OCI-LY3 (cell line): Measurements from ENCODE around the gene UQCC2.

Source experiments
- H2AFZ ChIP-seq: fragments of 200-600, 300-600 bp; shearing (Covaris generic); 2 replicates; pipeline ENCODE4 v1.6.0; 2014; ENCODE audit warnings: antibody characterized with exemption, low read depth, low read length
- H3K27ac ChIP-seq: fragments of 200-600, 300-600 bp; sonication (generic); 2 replicates; pipeline ENCODE4 v1.5.1; 2014; ENCODE audit warnings: mild to moderate bottlenecking, low read length, moderate library complexity, mixed read lengths
- H3K27me3 ChIP-seq: fragments of 200-600, 300-600 bp; sonication (generic); 2 replicates; pipeline ENCODE4 v1.6.1; 2014; ENCODE audit warnings: low read depth, low read length, mixed read lengths
- H3K36me3 ChIP-seq: fragments of 200-600, 300-600 bp; sonication (generic); replicated peaks from 2 replicates; pipeline ENCODE3; 2014; ENCODE audit warnings: low read depth, low read length, mixed read lengths
- H3K4me1 ChIP-seq: fragments of 300-600, 200-600 bp; sonication (generic); 2 replicates; pipeline ENCODE4 v1.6.1; 2014; ENCODE audit warnings: low read length, mixed read lengths
- H3K4me2 ChIP-seq: fragments of 200-600, 300-600 bp; sonication (generic); 2 replicates; pipeline ENCODE4 v1.6.1; 2014; ENCODE audit warnings: low read length, mixed read lengths
- H3K4me3 ChIP-seq: fragments of 300-600, 200-600 bp; sonication (generic); 2 replicates; pipeline ENCODE4 v1.5.1; 2014; ENCODE audit warnings: antibody characterized with exemption, mild to moderate bottlenecking, low read length, moderate library complexity
- H3K79me2 ChIP-seq: fragments of 300-600, 200-600 bp; shearing (Covaris generic); 2 replicates; pipeline ENCODE4 v1.6.1; 2014; ENCODE audit warnings: mild to moderate bottlenecking, low read length, mixed read lengths
- H3K9ac ChIP-seq: fragments of 300-600, 200-600 bp; shearing (Covaris generic); 2 replicates; pipeline ENCODE4 v1.6.0; 2014; ENCODE audit warnings: mild to moderate bottlenecking, low read length, moderate library complexity
- H3K9me3 ChIP-seq: fragments of 200-600, 300-600 bp; shearing (Covaris generic); 2 replicates; pipeline ENCODE4 v1.6.1; 2014; ENCODE audit warnings: low read length, mixed read lengths; ENCODE audit not compliant: insufficient read depth
- H4K20me1 ChIP-seq: fragments of 200-600, 300-600 bp; sonication (generic); 2 replicates; pipeline ENCODE4 v1.6.1; 2016; ENCODE audit warnings: low read length, mixed read lengths; ENCODE audit not compliant: insufficient read depth
- CTCF ChIP-seq: fragments of 200-600, 300-600 bp; sonication (generic); IDR thresholded peaks from 2 replicates; pipeline ENCODE4 v1.5.1; 2014; ENCODE audit warnings: antibody characterized with exemption, low read length, low read depth
- EZH2phosphoT487 ChIP-seq: fragments of 200-600 bp; shearing (Covaris generic); IDR thresholded peaks from 2 replicates; pipeline ENCODE4 v1.6.1; 2018; ENCODE audit warnings: antibody characterized with exemption, mixed run types, low read depth

The UQCC2 gene

GRCh38 chr6:33740204-33740608, 28.7 kb upstream of the UQCC2 start:
- H3K9me3 ChIP-seq: no peaks in the 10 kb centered on the region
- H3K4me2 ChIP-seq: no peak overlapping the region
- H3K4me1 ChIP-seq: peaks cover 9% of the 10 kb centered on the region
- no peak overlapping the region for H2AFZ ChIP-seq
- no peak overlapping the region for H3K9ac ChIP-seq
- H3K79me2 ChIP-seq: no peaks in the 10 kb centered on the region
- H3K4me3 ChIP-seq: no peak overlapping the region
- H3K27ac ChIP-seq: no peak overlapping the region
- H4K20me1 ChIP-seq: no peaks in the 10 kb centered on the region
- peaks cover 22% of the 10 kb centered on the region for H3K27me3 ChIP-seq
- H3K36me3 ChIP-seq: no peaks in the 10 kb centered on the region
- no peak for TF ChIP-seq CTCF

GRCh38 chr6:33739571-33739970, 28.1 kb upstream of the UQCC2 start:
- peaks cover 22% of the 10 kb centered on the region for H3K27me3 ChIP-seq
- no peak overlapping the region for H3K4me3 ChIP-seq
- H3K9me3 ChIP-seq: no peaks in the 10 kb centered on the region
- no peaks in the 10 kb centered on the region for H4K20me1 ChIP-seq
- no peaks in the 10 kb centered on the region for H3K79me2 ChIP-seq
- H3K27ac ChIP-seq: no peak overlapping the region
- H3K4me2 ChIP-seq: no peak overlapping the region
- H3K36me3 ChIP-seq: no peaks in the 10 kb centered on the region
- TF ChIP-seq CTCF (no peak), EZH2phosphoT487 (no peak)
- peaks cover 9% of the 10 kb centered on the region for H3K4me1 ChIP-seq
- no peak overlapping the region for H2AFZ ChIP-seq
- no peak overlapping the region for H3K9ac ChIP-seq

- H3K79me2 ChIP-seq: no peaks in the 10 kb centered on the region
- no peak overlapping the region for H3K27ac ChIP-seq
- H3K4me2 ChIP-seq: no peak overlapping the region
- H3K36me3 ChIP-seq: no peaks in the 10 kb centered on the region
- peaks cover 9% of the 10 kb centered on the region for H3K4me1 ChIP-seq
- no peaks in the 10 kb centered on the region for H3K9me3 ChIP-seq
- H3K4me3 ChIP-seq: no peak overlapping the region
- no peak overlapping the region for H2AFZ ChIP-seq
- TF ChIP-seq CTCF: no peak
- no peak for TF ChIP-seq EZH2phosphoT487
- H4K20me1 ChIP-seq: no peaks in the 10 kb centered on the region
- H3K9ac ChIP-seq: no peak overlapping the region
- H3K27me3 ChIP-seq: peaks cover 18% of the 10 kb centered on the region
Measured at GRCh38 chr6:33738879-33739278, 27.4 kb upstream of the UQCC2 start.

GRCh38 chr6:33738153-33738552, 26.7 kb upstream of the UQCC2 start:
- peaks cover 13% of the 10 kb centered on the region for H3K27me3 ChIP-seq
- H3K4me2 ChIP-seq: no peak overlapping the region
- no peak overlapping the region for H3K4me3 ChIP-seq
- no peak overlapping the region for H3K27ac ChIP-seq
- H2AFZ ChIP-seq: no peak overlapping the region
- peaks cover 9% of the 10 kb centered on the region for H3K4me1 ChIP-seq
- H3K36me3 ChIP-seq: no peaks in the 10 kb centered on the region
- TF ChIP-seq CTCF (no peak), EZH2phosphoT487 (no peak)
- no peaks in the 10 kb centered on the region for H3K9me3 ChIP-seq
- H3K9ac ChIP-seq: no peak overlapping the region
- H4K20me1 ChIP-seq: no peaks in the 10 kb centered on the region
- H3K79me2 ChIP-seq: no peaks in the 10 kb centered on the region
